Measurements from ENCODE around the gene HPN. TPM values are rescaled to one million over a fixed set of nuclear protein-coding genes. Genes with fewer than 3 reads are reported as not detected.
A peak's percentile ranks its signal among the peaks of the same experiment; 100 is the strongest.

The HPN gene
- total and polyA plus RNA-seq, 2 of the 13 experiments (the other 11 are each of a cell fraction or from before 2014, with no cell fraction given) = 46.7 to 261 TPM

GRCh38 chr19:34997071-34997617 lies 44.4 kb upstream of the HPN start (continued):
- TF ChIP-seq HNF4G (IDR thresholded peaks at IDR 0.05; ENCODE audit: borderline replicate concordance, low read depth, low read length) = no peak
- no peak for TF ChIP-seq HNF4G (CRISPR knock-in tag; IDR thresholded peaks at IDR 0.05; ENCODE audit: borderline replicate concordance, low read depth)
- no peak for TF ChIP-seq FOXK2 (IDR thresholded peaks at IDR 0.05)
- TF ChIP-seq THAP11 (CRISPR knock-in tag; IDR thresholded peaks at IDR 0.05) = 0 out of 2 replicates have a peak, but pooled peaks have one; percentile 14
- TF ChIP-seq DPF2 (CRISPR knock-in tag; IDR thresholded peaks at IDR 0.05; ENCODE audit: borderline replicate concordance, low read depth) = 0 out of 2 replicates have a peak, but pooled peaks have one; percentile 13
- peak; percentile 80; the same call in 1 of the 2 replicates for TF ChIP-seq ETV5 (CRISPR knock-in tag; IDR thresholded peaks at IDR 0.05; ENCODE audit: borderline replicate concordance)
- peak; percentile 24; the same call in 1 of the 2 replicates for TF ChIP-seq SIX1 (CRISPR knock-in tag; IDR thresholded peaks at IDR 0.05; ENCODE audit: borderline replicate concordance)
- peak; percentile 71 for TF ChIP-seq TCF7 (IDR thresholded peaks at IDR 0.05; ENCODE audit: low read depth)
- no peak for TF ChIP-seq PBX2 (CRISPR knock-in tag; IDR thresholded peaks at IDR 0.05)
- TF ChIP-seq NFKBIZ (CRISPR knock-in tag; IDR thresholded peaks at IDR 0.05) = no peak
- TF ChIP-seq BCL3 (CRISPR knock-in tag; IDR thresholded peaks at IDR 0.05) = no peak
- no peak for TF ChIP-seq TMF1 (CRISPR knock-in tag; IDR thresholded peaks at IDR 0.05; ENCODE audit: low read depth)
- TF ChIP-seq ZNF704 (CRISPR knock-in tag; IDR thresholded peaks at IDR 0.05; ENCODE audit: borderline replicate concordance) = no peak
